Measurements from ENCODE around the gene GALNT10.

Gene GALNT10

GRCh38 chr5:154203798-154204578 lies 13.5 kb downstream of the GALNT10 start:
- DNase-seq: no peak

GRCh38 chr5:154205441-154206117 lies 15.0 kb downstream of the GALNT10 start:
- no peak for DNase-seq

GRCh38 chr5:154206311-154206710 lies 15.8 kb downstream of the GALNT10 start:
- no peak for DNase-seq

- DNase-seq: no peak
These were observed 16.7 kb downstream of the GALNT10 start for GRCh38 chr5:154207204-154207603.

- no peak for DNase-seq
These were observed 19.1 kb downstream of the GALNT10 start for GRCh38 chr5:154209591-154210081.

- no peak for DNase-seq
These were observed 19.6 kb downstream of the GALNT10 start for GRCh38 chr5:154210163-154210562.

- DNase-seq: no peak
These were observed 21.3 kb downstream of the GALNT10 start for GRCh38 chr5:154211641-154212390.

GRCh38 chr5:154213592-154213991 lies 23.1 kb downstream of the GALNT10 start:
- DNase-seq: no peak

GRCh38 chr5:154214371-154215106 lies 24.0 kb downstream of the GALNT10 start:
- DNase-seq: peak; percentile 88

- no peak for DNase-seq
These were observed 25.2 kb downstream of the GALNT10 start for GRCh38 chr5:154215571-154216325.

- DNase-seq: no peak
These were observed 26.9 kb downstream of the GALNT10 start for GRCh38 chr5:154217462-154217861.

- no peak for DNase-seq
These were observed 28.3 kb downstream of the GALNT10 start for GRCh38 chr5:154218786-154219185.

- DNase-seq: no peak
These were observed 30.1 kb downstream of the GALNT10 start for GRCh38 chr5:154220625-154221024.

GRCh38 chr5:154221371-154221896 lies 30.9 kb downstream of the GALNT10 start:
- DNase-seq: peak; percentile 82

GRCh38 chr5:154222414-154222813 lies 31.9 kb downstream of the GALNT10 start:
- DNase-seq: no peak

- DNase-seq: no peak
These were observed 32.8 kb downstream of the GALNT10 start for GRCh38 chr5:154223320-154223719.

- no peak for DNase-seq
These were observed 36.6 kb downstream of the GALNT10 start for GRCh38 chr5:154227090-154227489.

- peak; percentile 40 for DNase-seq
These were observed 38.2 kb downstream of the GALNT10 start for GRCh38 chr5:154228696-154229095.

GRCh38 chr5:154230526-154230925 lies 40.0 kb downstream of the GALNT10 start:
- DNase-seq: no peak

GRCh38 chr5:154234551-154234950 lies 44.0 kb downstream of the GALNT10 start:
- no peak for DNase-seq

- DNase-seq: no peak
These were observed 45.5 kb downstream of the GALNT10 start for GRCh38 chr5:154236011-154236410.
